IPS DF 6.9 (cell line): ENCODE data around the gene ESX1.

Source experiments
- DNase-seq: peaks from one replicate; pipeline ENCODE4 v3.0.0-alpha.2; 2013; ENCODE audit warnings: low read depth, low spot score
- H3K27ac ChIP-seq: one replicate; pipeline ENCODE4 v1.5.1; 2013; ENCODE audit warnings: low read length, control low read depth
- H3K27me3 ChIP-seq: 2 replicates; pipeline ENCODE4 v1.6.1; 2013; ENCODE audit warnings: mild to moderate bottlenecking, low read length; ENCODE audit not compliant: control insufficient read depth, insufficient read depth
- H3K36me3 ChIP-seq: 2 replicates; pipeline ENCODE4 v1.6.1; 2013; ENCODE audit warnings: low read length; ENCODE audit not compliant: control insufficient read depth, insufficient read depth
- H3K4me1 ChIP-seq: 2 replicates; pipeline ENCODE4 v1.6.1; 2013; ENCODE audit warnings: low read length; ENCODE audit not compliant: control insufficient read depth, insufficient read depth
- H3K4me3 ChIP-seq: 2 replicates; pipeline ENCODE4 v1.5.1; 2013; ENCODE audit warnings: mild to moderate bottlenecking, low read length
- H3K9me3 ChIP-seq: 2 replicates; pipeline ENCODE4 v1.6.1; 2013; ENCODE audit warnings: low read length, inconsistent platforms; ENCODE audit not compliant: control insufficient read depth, insufficient read depth
- WGBS: extraction: QIAGEN DNeasy Blood & Tissue Kit; methylation state at CpG from one replicate; pipeline ENCODE4 v1.1.7; 2013; ENCODE audit warnings: mixed read lengths, missing lambda C conversion rate; ENCODE audit not compliant: insufficient read length, insufficient coverage; 5-methylcytosine and 5-hydroxymethylcytosine counted together

The ESX1 gene

GRCh38 chrX:104254442-104255115, at the start of gene ESX1:
TSS of gene ESX1 (minus strand) at chrX:104254933. CDS start at chrX:104254849, 84 bp downstream.
- Histone ChIP-seq H3K36me3 (no peaks in the 10 kb centered on the region), H3K4me1 (no peaks in the 10 kb centered on the region), H3K27me3 (peaks cover 54% of the 10 kb centered on the region), H3K9me3 (no peaks in the 10 kb centered on the region), H3K27ac (no peak within 1 kb of the TSS), H3K4me3 (peak within 1 kb of the TSS; percentile 14; the same call in 1 of the 2 replicates)
- no CpG with 5 or more reads among the region's 56 CpGs for WGBS
- no peak for DNase-seq

GRCh38 chrX:104295636-104296035, 40.9 kb upstream of the ESX1 start:
- H3K4me1 ChIP-seq, result no peaks in the 10 kb centered on the region
- H3K9me3 ChIP-seq, result no peaks in the 10 kb centered on the region
- H3K4me3 ChIP-seq, result no peak overlapping the region
- no peaks in the 10 kb centered on the region for H3K27me3 ChIP-seq
- no CpG with 5 or more reads among the region's 1 CpG for WGBS
- H3K36me3 ChIP-seq, result no peaks in the 10 kb centered on the region
- no peak overlapping the region for H3K27ac ChIP-seq
- no peak for DNase-seq

GRCh38 chrX:104288961-104289360, 34.2 kb upstream of the ESX1 start:
- Histone ChIP-seq H3K9me3 (no peaks in the 10 kb centered on the region), H3K27me3 (no peaks in the 10 kb centered on the region), H3K4me3 (no peak overlapping the region), H3K4me1 (peaks cover 3% of the 10 kb centered on the region; the same call in 1 of the 2 replicates), H3K36me3 (no peaks in the 10 kb centered on the region), H3K27ac (no peak overlapping the region)
- no CpG with 5 or more reads among the region's 4 CpGs for WGBS
- no peak for DNase-seq

- Histone ChIP-seq H3K36me3 (no peaks in the 10 kb centered on the region), H3K4me3 (no peak overlapping the region), H3K9me3 (no peaks in the 10 kb centered on the region), H3K27ac (no peak overlapping the region), H3K4me1 (peaks cover 3% of the 10 kb centered on the region; the same call in 1 of the 2 replicates), H3K27me3 (no peaks in the 10 kb centered on the region)
- DNase-seq, result no peak
- no CpG with 5 or more reads among the region's 5 CpGs for WGBS
These were observed 33.5 kb upstream of the ESX1 start for GRCh38 chrX:104288269-104288668.

- H3K27me3 ChIP-seq, result no peaks in the 10 kb centered on the region
- no peaks in the 10 kb centered on the region for H3K36me3 ChIP-seq
- H3K4me1 ChIP-seq, result peaks cover 3% of the 10 kb centered on the region; the same call in 1 of the 2 replicates
- no peak overlapping the region for H3K27ac ChIP-seq
- no peak overlapping the region for H3K4me3 ChIP-seq
- no peaks in the 10 kb centered on the region for H3K9me3 ChIP-seq
- WGBS, result no CpG with 5 or more reads among the region's 4 CpGs
- DNase-seq, result no peak
These were observed 30.5 kb upstream of the ESX1 start for GRCh38 chrX:104285201-104285600.

- no peaks in the 10 kb centered on the region for H3K36me3 ChIP-seq
- H3K4me3 ChIP-seq, result no peak overlapping the region
- H3K27me3 ChIP-seq, result no peaks in the 10 kb centered on the region
- DNase-seq, result no peak
- no peaks in the 10 kb centered on the region for H3K9me3 ChIP-seq
- no CpG with 5 or more reads among the region's 2 CpGs for WGBS
- no peak overlapping the region for H3K27ac ChIP-seq
- peaks cover 3% of the 10 kb centered on the region; the same call in 1 of the 2 replicates for H3K4me1 ChIP-seq
These were observed 29.8 kb upstream of the ESX1 start for GRCh38 chrX:104284507-104284906.

- no peak overlapping the region for H3K27ac ChIP-seq
- no CpG with 5 or more reads among the region's 9 CpGs for WGBS
- H3K27me3 ChIP-seq, result no peaks in the 10 kb centered on the region
- H3K4me1 ChIP-seq, result 0 out of 2 replicates have a peak, but pooled peaks cover 1% of the 10 kb centered on the region
- H3K36me3 ChIP-seq, result no peaks in the 10 kb centered on the region
- no peak overlapping the region for H3K4me3 ChIP-seq
- no peaks in the 10 kb centered on the region for H3K9me3 ChIP-seq
- no peak for DNase-seq
These were observed 27.5 kb upstream of the ESX1 start for GRCh38 chrX:104282166-104282725.

GRCh38 chrX:104281564-104281963, 26.8 kb upstream of the ESX1 start:
- Histone ChIP-seq H3K27ac (no peak overlapping the region), H3K36me3 (no peaks in the 10 kb centered on the region), H3K27me3 (no peaks in the 10 kb centered on the region), H3K9me3 (no peaks in the 10 kb centered on the region), H3K4me1 (0 out of 2 replicates have a peak, but pooled peaks cover 1% of the 10 kb centered on the region), H3K4me3 (no peak overlapping the region)
- no CpG with 5 or more reads among the region's 4 CpGs for WGBS
- no peak for DNase-seq

- Histone ChIP-seq H3K27me3 (no peaks in the 10 kb centered on the region), H3K4me1 (0 out of 2 replicates have a peak, but pooled peaks cover 1% of the 10 kb centered on the region), H3K36me3 (no peaks in the 10 kb centered on the region), H3K4me3 (no peak overlapping the region), H3K27ac (no peak overlapping the region), H3K9me3 (no peaks in the 10 kb centered on the region)
- no peak for DNase-seq
- no CpG with 5 or more reads among the region's 5 CpGs for WGBS
These were observed 25.9 kb upstream of the ESX1 start for GRCh38 chrX:104280609-104281008.

- Histone ChIP-seq H3K9me3 (no peaks in the 10 kb centered on the region), H3K27me3 (peaks cover 6% of the 10 kb centered on the region; the same call in 1 of the 2 replicates), H3K4me1 (no peaks in the 10 kb centered on the region), H3K36me3 (no peaks in the 10 kb centered on the region), H3K4me3 (no peak overlapping the region), H3K27ac (no peak overlapping the region)
- no CpG with 5 or more reads among the region's 7 CpGs for WGBS
- DNase-seq, result no peak
These were observed 16.3 kb upstream of the ESX1 start for GRCh38 chrX:104270916-104271512.
